D721Med (cell line): ENCODE results near the gene SMAD6.

ENCODE experiments used
- DNase-seq: peaks from one replicate; pipeline ENCODE4 v3.0.0; 2011; ENCODE audit warnings: low spot score; ENCODE audit not compliant: insufficient read length
- FAIRE-seq: peaks from 2 replicates; lab custom pipeline; 2011; peaks lifted over from hg19 to GRCh38; lab: Jason Lieb, UNC
- TF ChIP-seq, protein P1 (sequence below): IDR thresholded peaks from 2 replicates; pipeline ENCODE4 v1.5.1; 2012; ENCODE audit warnings: mild to moderate bottlenecking, control low read depth; ENCODE audit not compliant: insufficient read depth; ENCODE audit errors: missing control alignments

The SMAD6 gene

DNA sequence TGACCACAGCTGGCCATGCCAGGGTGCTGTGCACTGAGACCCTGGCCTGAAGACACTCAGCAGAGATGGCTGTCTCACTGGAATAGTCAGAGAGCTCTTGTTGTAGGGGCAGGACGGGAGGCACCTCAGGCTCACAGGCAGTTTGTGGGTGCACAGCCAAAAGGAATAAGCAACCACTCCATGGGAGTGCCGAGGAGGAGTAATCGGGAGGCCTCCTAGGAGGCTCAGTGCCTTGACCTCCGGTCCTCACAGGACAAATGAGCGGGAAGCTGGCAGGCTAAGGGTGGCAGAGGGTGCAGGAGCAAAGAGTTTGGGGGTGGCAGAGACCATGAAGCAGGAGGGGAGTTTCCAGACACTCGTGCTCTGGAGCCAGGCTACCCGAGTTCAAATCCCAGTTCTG lies 81.7 kb downstream of the SMAD6 start:
- no peak for FAIRE-seq
- TF ChIP-seq, protein P1, sequence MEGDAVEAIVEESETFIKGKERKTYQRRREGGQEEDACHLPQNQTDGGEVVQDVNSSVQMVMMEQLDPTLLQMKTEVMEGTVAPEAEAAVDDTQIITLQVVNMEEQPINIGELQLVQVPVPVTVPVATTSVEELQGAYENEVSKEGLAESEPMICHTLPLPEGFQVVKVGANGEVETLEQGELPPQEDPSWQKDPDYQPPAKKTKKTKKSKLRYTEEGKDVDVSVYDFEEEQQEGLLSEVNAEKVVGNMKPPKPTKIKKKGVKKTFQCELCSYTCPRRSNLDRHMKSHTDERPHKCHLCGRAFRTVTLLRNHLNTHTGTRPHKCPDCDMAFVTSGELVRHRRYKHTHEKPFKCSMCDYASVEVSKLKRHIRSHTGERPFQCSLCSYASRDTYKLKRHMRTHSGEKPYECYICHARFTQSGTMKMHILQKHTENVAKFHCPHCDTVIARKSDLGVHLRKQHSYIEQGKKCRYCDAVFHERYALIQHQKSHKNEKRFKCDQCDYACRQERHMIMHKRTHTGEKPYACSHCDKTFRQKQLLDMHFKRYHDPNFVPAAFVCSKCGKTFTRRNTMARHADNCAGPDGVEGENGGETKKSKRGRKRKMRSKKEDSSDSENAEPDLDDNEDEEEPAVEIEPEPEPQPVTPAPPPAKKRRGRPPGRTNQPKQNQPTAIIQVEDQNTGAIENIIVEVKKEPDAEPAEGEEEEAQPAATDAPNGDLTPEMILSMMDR, result no peak
- DNase-seq, result no peak

DNA sequence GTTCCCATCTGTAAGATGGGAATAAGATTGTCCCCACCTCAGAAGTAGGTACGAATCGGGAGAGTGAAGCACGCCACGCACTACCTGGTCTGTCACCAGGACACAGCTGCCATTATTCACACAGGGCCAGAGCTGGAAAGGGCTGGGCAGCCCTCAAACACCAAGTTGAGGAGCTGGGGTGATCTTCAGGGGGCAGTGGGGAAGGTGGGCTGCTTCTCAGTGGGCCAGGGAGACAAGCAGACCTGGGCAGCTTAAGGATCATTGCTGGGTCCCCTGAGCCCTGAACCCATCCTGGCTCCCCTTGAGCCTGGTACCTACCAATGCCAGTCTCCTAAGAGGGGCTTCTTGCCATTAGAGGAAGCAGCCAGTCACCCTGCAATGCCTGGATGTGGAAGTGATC lies 82.1 kb downstream of the SMAD6 start:
- DNase-seq, result no peak
- no peak for FAIRE-seq
- TF ChIP-seq, protein P1, result no peak

DNA sequence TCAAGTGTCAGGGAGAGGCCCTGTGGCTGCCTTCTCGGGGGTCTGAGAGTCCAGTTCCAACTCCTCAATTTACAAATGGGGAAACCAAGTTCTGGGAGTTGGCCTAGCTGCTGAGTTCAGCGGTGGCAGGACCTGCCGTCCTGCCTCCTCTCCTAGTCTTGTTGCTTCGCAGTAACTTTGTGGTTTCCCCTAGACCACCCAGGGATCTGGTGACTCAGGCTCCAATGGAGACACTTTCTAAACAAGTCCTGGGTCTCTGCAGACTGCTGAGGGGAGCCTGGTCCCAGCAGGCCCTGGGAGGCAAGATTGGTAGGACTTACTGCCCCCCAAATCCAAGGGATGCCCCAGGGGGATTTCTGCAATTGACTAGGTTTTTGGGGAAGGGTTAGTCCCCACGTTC lies 83.6 kb downstream of the SMAD6 start:
- no peak for FAIRE-seq
- no peak for DNase-seq
- TF ChIP-seq, protein P1, result no peak

DNA sequence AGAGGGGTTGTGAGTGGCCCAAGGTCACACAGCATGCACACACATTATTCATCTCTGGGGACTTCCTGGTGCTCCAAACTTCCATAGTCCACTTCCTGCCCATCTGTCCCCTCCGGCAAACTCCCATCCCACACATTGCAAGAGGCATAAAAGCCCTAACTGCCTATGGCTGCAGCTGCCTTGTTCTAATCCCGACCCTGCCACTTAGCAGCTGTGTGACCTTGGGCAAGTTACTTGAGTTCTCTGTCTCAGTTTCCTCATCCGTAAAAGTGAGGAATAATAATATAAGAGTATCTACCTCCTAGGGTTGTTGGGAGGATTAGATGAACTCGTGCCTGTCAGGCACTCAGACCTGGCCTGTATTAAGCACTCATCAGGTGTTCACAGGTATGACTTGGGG lies 84.2 kb downstream of the SMAD6 start:
- DNase-seq, result no peak
- FAIRE-seq, result no peak
- TF ChIP-seq, protein P1, result no peak

DNA sequence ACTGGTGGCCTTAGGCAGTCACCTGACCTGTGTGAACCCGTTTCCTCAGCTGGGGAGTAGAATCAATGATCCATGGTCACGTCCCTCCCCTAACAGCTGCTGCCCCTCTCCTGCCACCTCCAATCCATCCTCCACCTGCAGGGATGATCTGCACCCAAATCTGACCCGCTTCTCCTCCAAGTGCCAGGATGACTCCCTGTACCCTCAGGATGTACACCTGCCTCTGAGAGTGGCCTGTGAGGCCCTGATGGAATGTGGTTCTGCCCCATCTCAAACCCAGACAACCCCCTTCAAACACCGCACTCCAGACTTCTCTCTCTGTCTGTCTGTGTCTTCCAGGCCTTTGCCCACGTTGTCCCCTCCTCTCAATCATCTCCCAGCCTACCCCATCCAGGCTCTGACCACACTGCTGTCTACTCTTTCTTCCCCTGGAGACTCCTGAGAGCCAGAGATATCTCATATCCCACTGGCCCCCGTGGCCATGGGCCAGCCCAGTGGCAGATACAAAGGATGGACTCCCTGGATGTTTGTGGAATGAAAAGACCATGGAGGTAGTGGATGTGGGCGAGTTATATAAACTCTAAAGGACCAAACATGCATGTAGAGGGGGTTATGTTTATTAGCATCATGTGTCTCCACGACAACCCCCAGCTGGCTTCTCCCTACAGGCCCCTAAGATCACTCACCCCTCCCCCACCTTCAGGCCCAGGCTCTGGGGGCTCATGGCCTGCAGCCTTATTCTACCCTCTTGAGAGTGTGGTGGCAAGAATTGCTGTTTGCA lies 84.9 kb downstream of the SMAD6 start:
- no peak for DNase-seq
- no peak for FAIRE-seq
- TF ChIP-seq, protein P1, result no peak

DNA sequence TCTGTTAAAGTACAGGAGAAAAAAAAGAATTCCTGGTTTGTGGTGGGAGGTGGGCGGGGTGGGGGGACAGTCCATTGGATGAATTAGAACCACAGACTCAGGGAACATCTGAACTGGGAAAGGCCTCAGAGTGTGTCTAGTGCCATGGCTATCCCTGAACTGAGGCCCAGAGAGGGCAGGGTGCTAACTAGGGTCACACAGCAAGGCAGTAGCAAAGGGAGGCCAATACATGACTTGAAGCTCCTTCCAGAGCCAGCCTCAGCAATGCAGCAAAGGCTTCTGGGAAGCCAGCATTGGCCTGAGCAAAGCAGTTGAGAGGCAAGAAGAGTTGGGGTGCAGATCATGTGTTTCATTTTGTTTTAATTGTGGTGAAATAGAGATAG lies 85.4 kb downstream of the SMAD6 start:
- TF ChIP-seq, protein P1, result no peak
- DNase-seq (no peak), FAIRE-seq (no peak)

DNA sequence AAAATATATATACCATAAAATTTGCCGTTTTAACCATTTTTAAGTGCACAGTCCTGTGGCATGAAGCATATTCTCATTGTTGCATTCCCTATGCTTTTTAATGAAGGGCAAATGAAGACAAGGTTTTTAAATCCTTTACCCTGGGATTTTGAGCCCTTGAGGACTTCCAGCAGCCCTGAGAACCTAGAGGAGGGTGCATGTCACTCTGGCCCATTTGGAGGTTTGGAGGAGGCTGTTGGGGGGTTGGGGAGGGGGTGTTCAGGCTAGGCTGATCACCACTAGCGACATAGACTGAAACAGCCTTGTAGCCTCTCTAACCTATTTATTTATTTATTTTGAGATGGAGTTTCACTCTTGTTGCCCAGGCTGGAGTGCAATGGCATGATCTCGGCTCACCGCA lies 86.0 kb downstream of the SMAD6 start:
- TF ChIP-seq, protein P1, result no peak
- no peak for DNase-seq
- FAIRE-seq, result no peak
